ENCODE data around the gene PRPF38A. TPM values are rescaled to one million over a fixed set of nuclear protein-coding genes. Genes with fewer than 3 reads are reported as not detected.

PRPF38A gene
- total RNA-seq, 3 donors from 2014 or later (not counting 1 experiment from before 2014, with no cell fraction given): 73.9 to 97.2 (median 95.4) TPM

DNA sequence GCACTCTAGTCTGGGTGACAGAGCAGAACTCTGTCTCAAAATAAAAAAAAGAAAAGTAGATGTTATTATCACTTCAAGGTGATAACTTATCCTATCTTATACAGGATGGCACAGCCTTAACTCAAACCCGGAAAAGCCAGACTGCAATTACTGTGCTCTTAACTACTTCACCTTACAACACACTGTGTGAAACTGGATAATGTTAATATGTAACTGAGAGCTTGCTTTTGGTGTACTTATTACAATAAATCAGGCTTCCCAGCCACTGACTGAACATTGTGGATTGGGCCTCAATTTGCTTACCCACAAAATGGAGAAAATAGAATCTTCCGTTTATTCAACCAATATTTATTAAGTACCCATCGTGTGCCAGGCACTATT lies 1.6 kb upstream of the PRPF38A start:
- Mint-ChIP-seq H3K9me3 (no peaks in the 10 kb centered on the region), H3K27ac (peak overlapping the region; percentile 95 to 98), H3K27me3 (ENCODE audit: low read depth in 2 of 2) (no peaks in the 10 kb centered on the region), H3K36me3 (no peaks in the 10 kb centered on the region), H3K4me1 (peaks cover 34 to 40% of the 10 kb centered on the region in 2 donors), H3K4me3 (no peak overlapping the region)
- H3K4me3 ChIP-seq (ENCODE audit: low read length): no peak overlapping the region
- H3K9me3 ChIP-seq (ENCODE audit: control insufficient read depth, insufficient read depth, low read length): no peaks in the 10 kb centered on the region
- H3K36me3 ChIP-seq (ENCODE audit: control insufficient read depth, insufficient read depth, low read length): peaks cover 5% of the 10 kb centered on the region
- TF ChIP-seq, protein P1, sequence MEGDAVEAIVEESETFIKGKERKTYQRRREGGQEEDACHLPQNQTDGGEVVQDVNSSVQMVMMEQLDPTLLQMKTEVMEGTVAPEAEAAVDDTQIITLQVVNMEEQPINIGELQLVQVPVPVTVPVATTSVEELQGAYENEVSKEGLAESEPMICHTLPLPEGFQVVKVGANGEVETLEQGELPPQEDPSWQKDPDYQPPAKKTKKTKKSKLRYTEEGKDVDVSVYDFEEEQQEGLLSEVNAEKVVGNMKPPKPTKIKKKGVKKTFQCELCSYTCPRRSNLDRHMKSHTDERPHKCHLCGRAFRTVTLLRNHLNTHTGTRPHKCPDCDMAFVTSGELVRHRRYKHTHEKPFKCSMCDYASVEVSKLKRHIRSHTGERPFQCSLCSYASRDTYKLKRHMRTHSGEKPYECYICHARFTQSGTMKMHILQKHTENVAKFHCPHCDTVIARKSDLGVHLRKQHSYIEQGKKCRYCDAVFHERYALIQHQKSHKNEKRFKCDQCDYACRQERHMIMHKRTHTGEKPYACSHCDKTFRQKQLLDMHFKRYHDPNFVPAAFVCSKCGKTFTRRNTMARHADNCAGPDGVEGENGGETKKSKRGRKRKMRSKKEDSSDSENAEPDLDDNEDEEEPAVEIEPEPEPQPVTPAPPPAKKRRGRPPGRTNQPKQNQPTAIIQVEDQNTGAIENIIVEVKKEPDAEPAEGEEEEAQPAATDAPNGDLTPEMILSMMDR (IDR thresholded peaks at IDR 0.05): no peak
- ATAC-seq (no peak), DNase-seq (no peak)
- no peak overlapping the region for H3K27ac ChIP-seq (ENCODE audit: low read length)
- intact Hi-C loops (cut with micrococcal nuclease): loop anchor here (5.0 kb wide), 1 partner anchor 284 kb away; no protein-coding TSS in a partner anchor
- WGBS (ENCODE audit: insufficient coverage): no CpG with 5 or more reads among the region's 3 CpGs
- H3K4me1 ChIP-seq (ENCODE audit: control insufficient read depth, insufficient read depth, low read length): peaks cover 10% of the 10 kb centered on the region
- H3K27me3 ChIP-seq (ENCODE audit: control insufficient read depth, insufficient read depth, low read length): no peaks in the 10 kb centered on the region

- Histone ChIP-seq H3K4me1 (ENCODE audit: control insufficient read depth, insufficient read depth, low read length) (peaks cover 10% of the 10 kb centered on the region), H3K36me3 (ENCODE audit: control insufficient read depth, insufficient read depth, low read length) (peaks cover 12% of the 10 kb centered on the region), H3K27ac (ENCODE audit: low read length) (peak overlapping the region; percentile 26), H3K9me3 (ENCODE audit: control insufficient read depth, insufficient read depth, low read length) (no peaks in the 10 kb centered on the region), H3K27me3 (ENCODE audit: control insufficient read depth, insufficient read depth, low read length) (no peaks in the 10 kb centered on the region), H3K4me3 (ENCODE audit: low read length) (peak overlapping the region; percentile 72)
- Mint-ChIP-seq H3K4me1 (peaks cover 34 to 44% of the 10 kb centered on the region in 2 donors), H3K27ac (peak overlapping the region; percentile 95 to 98), H3K27me3 (ENCODE audit: low read depth in 2 of 2) (no peaks in the 10 kb centered on the region), H3K9me3 (no peaks in the 10 kb centered on the region), H3K36me3 (peaks cover 4% of the 10 kb centered on the region), H3K4me3 (peak overlapping the region; percentile 100)
- WGBS (ENCODE audit: insufficient coverage): 1% methylated on average over 15 of the region's 16 CpGs
- peak; percentile 55 to 72 (median 60) for ATAC-seq
- intact Hi-C loops (cut with micrococcal nuclease): loop anchor here (1.0 to 5.0 kb wide), 6 partner anchors 21 to 323 kb away; partner anchors contain the start of genes CC2D1B and ZYG11B
- DNase-seq: peak; percentile 33 to 80
- TF ChIP-seq, protein P1 (IDR thresholded peaks at IDR 0.05): no peak
These were observed 761 bp upstream of the PRPF38A start for GRCh38 chr1:52403566-52404115.

- Histone ChIP-seq H3K4me3 (ENCODE audit: low read length) (peak overlapping the region; percentile 72), H3K27me3 (ENCODE audit: control insufficient read depth, insufficient read depth, low read length) (no peaks in the 10 kb centered on the region), H3K36me3 (ENCODE audit: control insufficient read depth, insufficient read depth, low read length) (peaks cover 24% of the 10 kb centered on the region), H3K27ac (ENCODE audit: low read length) (peak overlapping the region; percentile 87), H3K9me3 (ENCODE audit: control insufficient read depth, insufficient read depth, low read length) (no peaks in the 10 kb centered on the region), H3K4me1 (ENCODE audit: control insufficient read depth, insufficient read depth, low read length) (peaks cover 10% of the 10 kb centered on the region)
- H3K9me3 Mint-ChIP-seq: no peaks in the 10 kb centered on the region
- peak overlapping the region; percentile 95 to 98 for H3K27ac Mint-ChIP-seq
- H3K4me3 Mint-ChIP-seq: peak overlapping the region; percentile 100
- H3K36me3 Mint-ChIP-seq: peaks cover 10% of the 10 kb centered on the region
- ATAC-seq (peak in 2 of 3 donors; percentile 2 to 22), DNase-seq (no peak)
- TF ChIP-seq, protein P1 (IDR thresholded peaks at IDR 0.05): no peak
- peaks cover 34 to 50% of the 10 kb centered on the region in 2 donors for H3K4me1 Mint-ChIP-seq
- WGBS (ENCODE audit: insufficient coverage): 4% methylated on average over 8 of the region's 8 CpGs
- intact Hi-C loops (cut with micrococcal nuclease): loop anchor here (1.0 to 5.0 kb wide), 6 partner anchors 19 to 321 kb away; partner anchors contain the start of genes CC2D1B and ZYG11B
- no peaks in the 10 kb centered on the region for H3K27me3 Mint-ChIP-seq (ENCODE audit: low read depth in 2 of 2)
These were observed 555 bp downstream of the PRPF38A start for GRCh38 chr1:52404975-52405338.
